ENCODE measurements around the gene ZNF609. TPM values are rescaled to one million over a fixed set of nuclear protein-coding genes. Genes with fewer than 3 reads are reported as not detected.
A peak's percentile ranks its signal among the peaks of the same experiment; 100 is the strongest.

The ZNF609 gene, protein sequence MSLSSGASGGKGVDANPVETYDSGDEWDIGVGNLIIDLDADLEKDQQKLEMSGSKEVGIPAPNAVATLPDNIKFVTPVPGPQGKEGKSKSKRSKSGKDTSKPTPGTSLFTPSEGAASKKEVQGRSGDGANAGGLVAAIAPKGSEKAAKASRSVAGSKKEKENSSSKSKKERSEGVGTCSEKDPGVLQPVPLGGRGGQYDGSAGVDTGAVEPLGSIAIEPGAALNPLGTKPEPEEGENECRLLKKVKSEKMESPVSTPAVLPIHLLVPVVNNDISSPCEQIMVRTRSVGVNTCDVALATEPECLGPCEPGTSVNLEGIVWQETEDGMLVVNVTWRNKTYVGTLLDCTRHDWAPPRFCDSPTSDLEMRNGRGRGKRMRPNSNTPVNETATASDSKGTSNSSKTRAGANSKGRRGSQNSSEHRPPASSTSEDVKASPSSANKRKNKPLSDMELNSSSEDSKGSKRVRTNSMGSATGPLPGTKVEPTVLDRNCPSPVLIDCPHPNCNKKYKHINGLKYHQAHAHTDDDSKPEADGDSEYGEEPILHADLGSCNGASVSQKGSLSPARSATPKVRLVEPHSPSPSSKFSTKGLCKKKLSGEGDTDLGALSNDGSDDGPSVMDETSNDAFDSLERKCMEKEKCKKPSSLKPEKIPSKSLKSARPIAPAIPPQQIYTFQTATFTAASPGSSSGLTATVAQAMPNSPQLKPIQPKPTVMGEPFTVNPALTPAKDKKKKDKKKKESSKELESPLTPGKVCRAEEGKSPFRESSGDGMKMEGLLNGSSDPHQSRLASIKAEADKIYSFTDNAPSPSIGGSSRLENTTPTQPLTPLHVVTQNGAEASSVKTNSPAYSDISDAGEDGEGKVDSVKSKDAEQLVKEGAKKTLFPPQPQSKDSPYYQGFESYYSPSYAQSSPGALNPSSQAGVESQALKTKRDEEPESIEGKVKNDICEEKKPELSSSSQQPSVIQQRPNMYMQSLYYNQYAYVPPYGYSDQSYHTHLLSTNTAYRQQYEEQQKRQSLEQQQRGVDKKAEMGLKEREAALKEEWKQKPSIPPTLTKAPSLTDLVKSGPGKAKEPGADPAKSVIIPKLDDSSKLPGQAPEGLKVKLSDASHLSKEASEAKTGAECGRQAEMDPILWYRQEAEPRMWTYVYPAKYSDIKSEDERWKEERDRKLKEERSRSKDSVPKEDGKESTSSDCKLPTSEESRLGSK (N-terminal part only)
- total RNA-seq (12.1 TPM), polyA plus RNA-seq (ENCODE audit: insufficient read depth in 1 of 8, insufficient read length in 8 of 8, low replicate concordance in 1 of 8) (10 to 100 TPM; 12.3 to 20.8 (median 17.2) TPM)
- long read RNA-seq, donor 1, partial matches to known transcripts = 0 of 1 reads
- long read RNA-seq, donor 1, other reads (novel, unspliced or antisense) = 0 of 1 reads
- long read RNA-seq, donor 2 = 0 reads
- long read RNA-seq, donor 3, partial matches to known transcripts = 39 of 201 reads
- long read RNA-seq, donor 3, other reads (novel, unspliced or antisense) = 160 of 201 reads
- long read RNA-seq, donor 4, partial matches to known transcripts = 0 of 3 reads
- long read RNA-seq, donor 4, other reads (novel, unspliced or antisense) = 0 of 3 reads
- long read RNA-seq, donor 5, partial matches to known transcripts = 33 of 34 reads
- long read RNA-seq, donor 5, other reads (novel, unspliced or antisense) = 0 of 34 reads
- long read RNA-seq, donor 6 = 0 reads
- long read RNA-seq, donor 7, partial matches to known transcripts = 0 of 1 reads
- long read RNA-seq, donor 7, other reads (novel, unspliced or antisense) = 0 of 1 reads
- long read RNA-seq, donor 8, partial matches to known transcripts = 6 of 7 reads
- long read RNA-seq, donor 8, other reads (novel, unspliced or antisense) = 0 of 7 reads
- long read RNA-seq, donor 9, partial matches to known transcripts = 0 of 1 reads
- long read RNA-seq, donor 9, other reads (novel, unspliced or antisense) = 0 of 1 reads
- long read RNA-seq, donor 10, partial matches to known transcripts = 0 of 2 reads
- long read RNA-seq, donor 10, other reads (novel, unspliced or antisense) = 0 of 2 reads
- long read RNA-seq, donor 11, partial matches to known transcripts = 0 of 2 reads
- long read RNA-seq, donor 11, other reads (novel, unspliced or antisense) = 0 of 2 reads

DNA sequence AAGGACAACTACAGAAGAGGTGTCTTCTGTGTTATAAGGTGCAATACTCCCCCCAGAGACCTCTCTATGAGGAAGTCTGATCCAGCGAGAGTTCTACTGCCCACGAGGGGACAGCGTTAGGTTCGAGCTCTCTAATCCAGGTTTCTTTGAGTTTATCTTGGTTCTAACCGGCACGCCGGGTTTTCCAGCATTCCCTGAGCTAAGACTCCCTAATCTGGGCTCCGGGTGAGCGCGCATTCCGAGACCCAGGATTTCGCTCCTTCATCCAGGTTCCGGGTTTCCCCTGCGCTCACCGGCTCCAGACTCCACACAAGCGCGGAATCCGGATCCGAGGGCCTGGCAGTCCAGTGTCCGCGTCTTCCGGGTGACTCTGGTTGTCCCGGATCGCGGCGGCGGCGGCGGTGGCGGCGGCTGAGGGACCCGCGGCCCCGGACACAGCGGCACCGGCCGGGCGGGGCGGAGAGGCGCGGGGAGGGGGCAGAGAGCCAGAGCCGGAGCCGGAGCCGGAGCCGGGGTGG is at the start of gene ZNF609:
Gene ZNF609, plus strand, starts transcription at position 373 of the 518 bp plus-strand sequence. CDS start 38,842 bp downstream, outside the sequence.
- H3K9me3 ChIP-seq (replicated peaks; ENCODE audit: control insufficient read depth, low read depth, low read length) = no peaks in the 10 kb centered on the region
- peaks cover 24% of the 10 kb centered on the region for H3K4me1 ChIP-seq (ENCODE audit: control insufficient read depth, insufficient read depth, low read length)
- H3K4me3 ChIP-seq (ENCODE audit: low read length) = peak within 1 kb of the TSS; percentile 60
- H3K36me3 ChIP-seq (ENCODE audit: control insufficient read depth, insufficient read depth, low read length) = peaks cover 9% of the 10 kb centered on the region
- WGBS (ENCODE audit: insufficient coverage) = 1% methylated on average over 34 of the region's 45 CpGs
- peak within 1 kb of the TSS; percentile 91 for H3K27ac ChIP-seq (ENCODE audit: low read length)
- H3K27me3 ChIP-seq (ENCODE audit: control insufficient read depth, insufficient read depth, low read length) = no peaks in the 10 kb centered on the region
- peak; percentile 98 for DNase-seq

DNA sequence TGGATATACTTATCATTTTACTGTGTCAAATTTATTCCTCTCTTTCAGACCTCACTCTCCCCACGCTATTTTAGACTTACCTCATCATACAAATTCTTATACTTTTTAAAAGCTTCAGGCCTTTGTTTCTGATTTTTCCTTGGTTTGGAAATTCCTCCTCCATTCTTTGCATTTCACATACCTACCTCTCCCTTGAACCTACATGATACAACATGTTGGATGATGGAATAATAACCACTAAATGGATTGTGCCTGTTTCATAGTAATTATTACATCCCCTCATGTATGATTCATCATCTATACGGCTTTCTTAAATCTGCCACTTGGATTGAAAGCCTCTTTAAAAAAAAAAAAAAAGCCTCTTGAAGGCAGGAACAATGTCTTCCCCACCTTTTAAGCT is 48.2 kb upstream of the ZNF609 start:
- DNase-seq = no peak
- Histone ChIP-seq H3K27me3 (ENCODE audit: control insufficient read depth, insufficient read depth, low read length) (no peaks in the 10 kb centered on the region), H3K9me3 (replicated peaks; ENCODE audit: control insufficient read depth, low read depth, low read length) (no peaks in the 10 kb centered on the region), H3K4me1 (ENCODE audit: control insufficient read depth, insufficient read depth, low read length) (no peaks in the 10 kb centered on the region), H3K27ac (ENCODE audit: low read length) (no peak overlapping the region), H3K4me3 (ENCODE audit: low read length) (no peak overlapping the region), H3K36me3 (ENCODE audit: control insufficient read depth, insufficient read depth, low read length) (peaks cover 55% of the 10 kb centered on the region)
- no CpG with 5 or more reads among the region's 2 CpGs for whole genome bisulfite sequencing (ENCODE audit: insufficient coverage)

DNA sequence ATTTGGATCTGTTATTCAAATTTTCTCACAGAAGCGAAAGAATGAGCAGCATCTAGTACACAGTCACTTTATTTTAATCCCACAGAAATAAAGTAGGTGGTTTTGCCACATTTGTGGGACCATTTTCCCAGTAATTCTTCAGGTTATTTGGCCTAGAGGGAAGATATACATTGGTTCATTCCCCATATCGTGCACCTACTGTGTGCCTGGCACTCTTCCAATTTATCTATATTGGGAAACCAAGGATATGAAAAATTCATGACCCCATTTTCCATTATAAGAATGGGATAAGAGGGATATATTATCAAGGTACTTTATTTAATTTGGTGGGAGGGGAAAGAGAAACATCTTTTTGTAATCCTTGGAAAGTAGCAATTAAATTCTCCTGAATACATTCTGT is 37.7 kb upstream of the ZNF609 start:
- Histone ChIP-seq H3K4me1 (ENCODE audit: control insufficient read depth, insufficient read depth, low read length) (no peaks in the 10 kb centered on the region), H3K9me3 (replicated peaks; ENCODE audit: control insufficient read depth, low read depth, low read length) (no peaks in the 10 kb centered on the region), H3K27me3 (ENCODE audit: control insufficient read depth, insufficient read depth, low read length) (no peaks in the 10 kb centered on the region), H3K36me3 (ENCODE audit: control insufficient read depth, insufficient read depth, low read length) (peaks cover 50% of the 10 kb centered on the region), H3K27ac (ENCODE audit: low read length) (no peak overlapping the region), H3K4me3 (ENCODE audit: low read length) (no peak overlapping the region)
- no peak for DNase-seq
- no CpG with 5 or more reads among the region's 2 CpGs for WGBS (ENCODE audit: insufficient coverage)

DNA sequence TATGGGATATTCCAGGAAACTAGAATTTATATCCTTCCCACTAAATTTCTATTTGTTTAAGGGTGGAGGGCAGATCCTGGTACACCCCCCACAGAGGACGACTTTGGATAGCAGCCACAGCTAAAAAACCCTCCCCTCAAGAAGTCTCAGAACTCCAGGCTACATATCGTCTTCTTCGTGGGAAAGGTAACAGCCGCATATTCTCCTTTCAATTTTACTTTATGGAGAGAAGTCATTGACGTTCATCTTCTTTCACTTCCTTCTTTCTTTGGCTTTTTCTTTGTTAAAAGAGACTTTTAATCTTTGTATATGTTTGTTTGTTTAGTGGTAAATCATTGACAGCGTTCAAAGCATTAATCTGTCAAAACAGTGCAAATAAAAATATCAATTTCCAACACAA is 36.4 kb upstream of the ZNF609 start:
- no peak for DNase-seq
- Histone ChIP-seq H3K27me3 (ENCODE audit: control insufficient read depth, insufficient read depth, low read length) (no peaks in the 10 kb centered on the region), H3K27ac (ENCODE audit: low read length) (no peak overlapping the region), H3K4me3 (ENCODE audit: low read length) (no peak overlapping the region), H3K4me1 (ENCODE audit: control insufficient read depth, insufficient read depth, low read length) (no peaks in the 10 kb centered on the region), H3K9me3 (replicated peaks; ENCODE audit: control insufficient read depth, low read depth, low read length) (no peaks in the 10 kb centered on the region), H3K36me3 (ENCODE audit: control insufficient read depth, insufficient read depth, low read length) (peaks cover 49% of the 10 kb centered on the region)
- no CpG with 5 or more reads among the region's 6 CpGs for WGBS (ENCODE audit: insufficient coverage)

DNA sequence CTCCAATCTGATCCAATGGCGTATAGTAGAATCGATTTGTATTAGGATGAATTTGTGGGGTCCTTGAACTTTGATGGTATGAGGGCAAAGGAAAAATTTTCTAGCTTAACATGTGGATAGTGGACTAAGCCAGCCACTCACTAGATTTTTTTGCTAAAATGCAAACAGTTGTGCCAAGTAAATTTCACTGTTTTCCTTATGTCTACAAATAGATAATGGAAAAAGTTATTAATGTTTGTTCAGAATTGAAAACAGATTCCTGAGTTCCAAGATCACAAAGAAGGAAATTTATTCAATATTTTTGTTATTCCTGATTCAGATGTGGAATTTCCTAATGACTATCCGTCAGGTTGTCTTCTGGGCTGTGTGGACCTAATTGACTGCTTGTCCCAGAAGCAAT is 35.2 kb upstream of the ZNF609 start:
- Histone ChIP-seq H3K4me1 (ENCODE audit: control insufficient read depth, insufficient read depth, low read length) (no peaks in the 10 kb centered on the region), H3K27ac (ENCODE audit: low read length) (no peak overlapping the region), H3K27me3 (ENCODE audit: control insufficient read depth, insufficient read depth, low read length) (no peaks in the 10 kb centered on the region), H3K36me3 (ENCODE audit: control insufficient read depth, insufficient read depth, low read length) (peaks cover 44% of the 10 kb centered on the region), H3K9me3 (replicated peaks; ENCODE audit: control insufficient read depth, low read depth, low read length) (no peaks in the 10 kb centered on the region), H3K4me3 (ENCODE audit: low read length) (no peak overlapping the region)
- WGBS (ENCODE audit: insufficient coverage) = 80% methylated on average over 1 of the region's 3 CpGs
- DNase-seq = peak; percentile 61

DNA sequence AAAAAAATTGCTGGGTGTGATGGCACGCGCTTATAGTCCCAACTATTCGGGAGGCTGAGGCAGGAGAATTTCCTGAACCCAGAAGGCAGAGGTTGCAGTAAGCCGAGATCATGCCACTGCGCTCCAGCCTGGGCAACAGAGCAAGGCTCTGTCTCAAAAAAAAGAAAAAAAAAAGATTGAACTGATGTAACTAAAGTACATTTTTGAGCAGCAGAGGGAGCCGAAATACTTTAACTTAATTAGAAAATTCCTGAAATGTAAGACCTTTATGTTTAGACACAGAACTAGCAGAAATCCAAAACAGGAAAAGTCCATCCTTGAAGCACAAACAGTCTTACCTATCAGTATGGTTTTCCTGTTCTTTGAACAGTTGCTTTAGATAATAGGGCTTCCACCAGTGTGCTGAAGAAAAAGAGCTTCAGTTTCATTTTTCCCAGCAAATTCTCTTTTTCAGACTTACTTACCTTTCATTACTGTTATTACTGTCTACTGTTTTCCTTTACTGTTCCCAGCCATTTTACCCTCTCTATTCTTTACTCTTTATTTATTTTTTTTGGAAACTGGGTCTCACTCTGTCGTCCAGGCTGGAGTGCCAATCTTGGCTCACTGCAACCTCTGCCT is 33.4 kb upstream of the ZNF609 start:
- Histone ChIP-seq H3K9me3 (replicated peaks; ENCODE audit: control insufficient read depth, low read depth, low read length) (no peaks in the 10 kb centered on the region), H3K4me3 (ENCODE audit: low read length) (no peak overlapping the region), H3K27me3 (ENCODE audit: control insufficient read depth, insufficient read depth, low read length) (no peaks in the 10 kb centered on the region), H3K27ac (ENCODE audit: low read length) (no peak overlapping the region), H3K36me3 (ENCODE audit: control insufficient read depth, insufficient read depth, low read length) (peaks cover 37% of the 10 kb centered on the region), H3K4me1 (ENCODE audit: control insufficient read depth, insufficient read depth, low read length) (no peaks in the 10 kb centered on the region)
- DNase-seq = peak; percentile 53
- WGBS (ENCODE audit: insufficient coverage) = no CpG with 5 or more reads among the region's 7 CpGs

DNA sequence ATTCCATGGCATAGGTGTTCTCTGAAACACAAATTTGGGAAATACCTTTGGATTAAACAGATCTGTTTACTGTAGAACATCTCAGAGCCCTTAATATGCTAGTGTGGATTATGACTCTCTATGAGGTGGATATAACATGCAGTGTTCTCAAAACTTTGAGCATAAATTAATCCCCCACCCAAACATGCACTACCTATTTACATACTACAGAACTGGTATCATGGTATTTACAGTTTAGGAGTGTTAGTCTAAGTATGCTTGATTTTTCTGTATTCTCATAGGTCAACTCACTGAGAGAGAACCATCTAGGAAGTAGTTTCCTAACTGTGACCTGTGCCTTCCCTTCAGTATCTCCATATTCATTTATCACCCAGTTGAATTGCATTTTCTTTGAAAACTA is 30.9 kb upstream of the ZNF609 start:
- no peak for DNase-seq
- H3K27me3 ChIP-seq (ENCODE audit: control insufficient read depth, insufficient read depth, low read length) = no peaks in the 10 kb centered on the region
- H3K4me3 ChIP-seq (ENCODE audit: low read length) = no peak overlapping the region
- no peaks in the 10 kb centered on the region for H3K9me3 ChIP-seq (replicated peaks; ENCODE audit: control insufficient read depth, low read depth, low read length)
- peaks cover 28% of the 10 kb centered on the region for H3K36me3 ChIP-seq (ENCODE audit: control insufficient read depth, insufficient read depth, low read length)
- H3K27ac ChIP-seq (ENCODE audit: low read length) = no peak overlapping the region
- H3K4me1 ChIP-seq (ENCODE audit: control insufficient read depth, insufficient read depth, low read length) = no peaks in the 10 kb centered on the region

DNA sequence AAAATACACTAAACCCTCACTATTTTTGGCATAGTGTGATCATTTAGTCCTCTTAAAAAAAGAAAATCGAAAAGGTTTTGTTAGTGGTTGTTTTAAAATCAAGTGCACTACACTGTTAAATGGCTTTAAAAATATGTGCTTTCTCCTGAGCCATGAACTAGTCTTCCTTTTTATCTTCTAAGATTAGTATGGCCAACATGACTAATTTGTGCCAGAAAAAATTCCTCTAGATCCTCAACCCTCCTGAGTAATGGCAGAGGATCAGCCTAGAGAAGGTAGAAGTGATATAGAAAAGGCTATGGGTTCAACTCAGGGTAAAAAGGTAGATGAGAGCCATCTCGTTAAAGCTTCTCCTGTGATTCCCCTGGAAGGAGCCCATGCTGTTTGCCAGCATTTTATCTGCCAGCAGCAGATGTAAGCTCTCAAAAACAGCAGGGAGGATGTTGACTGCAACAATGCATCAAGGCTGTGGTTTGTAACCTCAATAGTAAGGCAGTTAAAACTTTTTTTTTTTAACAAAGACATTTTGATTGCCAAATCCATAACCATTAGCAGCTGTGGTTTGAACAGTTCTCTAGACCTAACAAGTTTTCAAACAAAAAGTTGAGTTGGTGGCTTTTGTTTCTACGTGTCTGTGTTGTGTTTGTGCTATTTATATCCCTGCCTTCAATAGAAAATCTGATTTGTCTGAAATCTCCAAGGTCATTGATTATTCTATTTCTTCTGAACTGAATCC is 30.2 kb upstream of the ZNF609 start:
- Histone ChIP-seq H3K4me3 (ENCODE audit: low read length) (no peak overlapping the region), H3K9me3 (replicated peaks; ENCODE audit: control insufficient read depth, low read depth, low read length) (no peaks in the 10 kb centered on the region), H3K36me3 (ENCODE audit: control insufficient read depth, insufficient read depth, low read length) (peaks cover 27% of the 10 kb centered on the region), H3K27me3 (ENCODE audit: control insufficient read depth, insufficient read depth, low read length) (no peaks in the 10 kb centered on the region), H3K27ac (ENCODE audit: low read length) (peak overlapping the region; percentile 71), H3K4me1 (ENCODE audit: control insufficient read depth, insufficient read depth, low read length) (no peaks in the 10 kb centered on the region)
- 0% methylated on average over 1 of the region's 3 CpGs for WGBS (ENCODE audit: insufficient coverage)
- DNase-seq = peak; percentile 91
